GM18868 (cell line): ENCODE measurements around the gene PNKP.

ENCODE experiments used
- ATAC-seq: cut with Tn5 transposase; IDR thresholded peaks from one replicate; pipeline ENCODE4 v1.9.1; 2021; ENCODE audit warnings: mild to moderate bottlenecking, moderate library complexity; ENCODE audit not compliant: unreplicated experiment

The PNKP gene

DNA sequence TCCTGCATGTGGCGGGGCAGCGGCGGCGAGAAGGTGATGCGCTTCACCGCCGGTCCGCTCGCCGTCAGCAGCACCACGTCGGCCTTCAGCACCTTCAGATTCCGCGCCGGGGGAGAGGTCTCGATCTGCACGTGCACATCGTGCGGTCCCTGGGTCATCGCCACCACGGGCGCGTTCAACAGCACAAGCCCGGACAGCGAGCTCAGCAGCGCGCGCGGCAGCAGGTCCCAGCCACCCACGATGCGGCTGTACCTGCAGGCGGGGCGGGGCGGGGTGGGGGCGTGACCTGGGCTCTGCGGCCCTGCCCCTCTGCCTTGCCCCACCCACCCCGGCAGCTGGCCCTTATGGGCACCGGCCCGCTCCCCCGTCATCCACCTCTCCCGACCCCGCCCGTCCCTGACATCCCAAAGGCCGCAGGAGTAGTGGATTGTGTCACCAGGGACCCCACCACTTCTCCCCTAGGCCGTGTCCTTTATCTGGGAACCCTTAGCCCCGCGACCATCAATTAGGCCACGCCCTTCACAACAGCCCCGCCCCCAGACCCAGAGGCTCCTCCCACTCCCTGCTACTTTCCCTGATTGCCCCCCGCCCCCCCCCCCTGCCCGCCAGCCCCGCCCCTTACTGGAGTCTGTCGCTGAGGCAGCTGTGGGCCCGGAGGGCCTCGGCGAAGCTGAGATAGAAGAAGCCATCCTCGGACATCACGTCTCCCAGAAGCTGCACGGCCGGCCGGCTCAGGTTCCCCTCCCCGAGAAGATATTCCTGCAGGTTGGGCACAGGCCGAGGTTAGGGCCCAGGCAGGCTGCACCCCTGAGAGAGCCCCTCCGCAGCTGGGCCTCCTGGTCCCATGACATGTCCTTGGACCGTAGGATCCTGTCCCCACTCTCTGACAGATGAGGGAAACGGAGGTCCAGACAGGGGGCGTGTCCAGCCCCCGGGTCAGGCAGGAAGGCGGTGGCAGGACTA is 23.3 kb upstream of the PNKP start:
- ATAC-seq: no peak

DNA sequence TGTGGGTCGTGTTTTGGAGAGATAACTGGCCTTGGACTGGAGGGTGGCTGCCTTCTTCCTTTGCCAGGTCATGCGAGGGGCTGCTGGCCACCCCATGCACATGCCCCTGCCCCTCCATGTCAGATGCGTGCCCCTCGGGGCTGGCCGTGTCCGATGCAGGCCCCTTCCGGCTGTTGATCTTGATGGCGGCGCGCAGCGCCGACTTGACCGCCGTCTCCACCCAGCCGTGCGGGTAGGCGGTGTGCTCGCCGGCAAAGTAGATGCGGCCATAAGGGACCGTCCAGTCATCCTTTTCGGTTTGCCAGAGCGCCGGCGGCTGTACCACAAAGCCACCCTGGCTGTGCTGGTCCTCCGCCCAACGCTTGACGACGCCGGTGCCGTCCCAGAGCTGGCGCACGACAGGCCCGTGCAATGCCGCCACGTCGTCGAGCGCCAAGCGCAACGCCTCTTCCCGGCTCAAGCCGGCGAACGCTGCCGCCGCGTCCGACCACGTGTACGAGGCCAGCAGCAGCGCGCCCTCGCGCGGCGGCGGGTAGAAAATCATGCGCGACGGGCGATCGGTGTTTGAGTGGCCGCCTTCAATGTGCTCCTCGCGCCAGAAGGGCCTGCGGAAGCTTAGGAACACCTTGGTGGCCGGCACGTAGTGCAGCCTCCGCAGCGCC is 22.4 kb upstream of the PNKP start:
- no peak for ATAC-seq

DNA sequence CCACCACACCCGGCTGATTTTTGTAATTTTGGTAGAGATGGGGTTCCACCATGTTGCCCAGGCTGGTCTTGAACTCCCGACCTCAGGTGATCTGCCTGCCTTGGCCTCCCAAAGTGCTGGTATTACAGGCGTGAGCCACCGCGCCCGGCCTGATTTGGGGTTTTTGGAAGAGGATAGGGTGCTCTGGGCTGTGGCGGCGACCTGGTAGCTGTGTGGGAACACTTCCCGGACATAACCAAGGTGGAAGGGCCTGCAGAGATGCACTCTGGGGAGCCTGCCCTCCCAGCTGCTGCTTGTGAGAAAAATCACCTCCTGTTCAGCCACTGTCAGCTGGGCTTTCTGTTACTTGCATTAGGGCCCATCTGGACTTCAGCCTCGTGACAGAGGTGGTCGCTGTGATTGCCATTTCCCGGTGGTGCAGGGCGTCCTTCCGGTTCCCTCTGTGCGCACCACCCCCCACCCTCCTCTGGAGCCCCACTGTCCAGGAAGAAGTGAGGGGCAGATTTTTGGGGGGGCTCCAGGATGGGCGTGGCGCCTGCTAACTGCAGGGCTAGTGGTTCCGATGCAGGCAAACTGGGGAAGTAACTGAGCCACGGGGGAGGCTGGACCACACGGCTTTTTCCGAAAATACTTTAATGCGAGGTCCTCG is 21.8 kb upstream of the PNKP start:
- no peak for ATAC-seq

DNA sequence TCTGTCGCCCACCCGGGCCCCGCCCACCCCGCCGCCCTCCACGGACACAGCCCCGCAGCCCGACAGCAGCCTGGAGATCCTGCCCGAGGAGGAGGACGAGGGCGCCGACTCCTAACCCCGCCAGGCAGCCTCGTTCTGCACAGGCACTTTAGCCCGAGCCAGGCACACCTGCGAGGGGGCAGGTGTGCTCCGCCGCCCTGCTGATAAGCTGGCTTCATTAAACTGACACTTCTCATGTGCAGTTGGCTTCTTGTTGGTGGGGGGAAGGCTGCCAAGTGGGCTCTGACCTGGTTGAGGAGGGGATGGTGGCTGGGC is 21.1 kb upstream of the PNKP start:
- no peak for ATAC-seq

DNA sequence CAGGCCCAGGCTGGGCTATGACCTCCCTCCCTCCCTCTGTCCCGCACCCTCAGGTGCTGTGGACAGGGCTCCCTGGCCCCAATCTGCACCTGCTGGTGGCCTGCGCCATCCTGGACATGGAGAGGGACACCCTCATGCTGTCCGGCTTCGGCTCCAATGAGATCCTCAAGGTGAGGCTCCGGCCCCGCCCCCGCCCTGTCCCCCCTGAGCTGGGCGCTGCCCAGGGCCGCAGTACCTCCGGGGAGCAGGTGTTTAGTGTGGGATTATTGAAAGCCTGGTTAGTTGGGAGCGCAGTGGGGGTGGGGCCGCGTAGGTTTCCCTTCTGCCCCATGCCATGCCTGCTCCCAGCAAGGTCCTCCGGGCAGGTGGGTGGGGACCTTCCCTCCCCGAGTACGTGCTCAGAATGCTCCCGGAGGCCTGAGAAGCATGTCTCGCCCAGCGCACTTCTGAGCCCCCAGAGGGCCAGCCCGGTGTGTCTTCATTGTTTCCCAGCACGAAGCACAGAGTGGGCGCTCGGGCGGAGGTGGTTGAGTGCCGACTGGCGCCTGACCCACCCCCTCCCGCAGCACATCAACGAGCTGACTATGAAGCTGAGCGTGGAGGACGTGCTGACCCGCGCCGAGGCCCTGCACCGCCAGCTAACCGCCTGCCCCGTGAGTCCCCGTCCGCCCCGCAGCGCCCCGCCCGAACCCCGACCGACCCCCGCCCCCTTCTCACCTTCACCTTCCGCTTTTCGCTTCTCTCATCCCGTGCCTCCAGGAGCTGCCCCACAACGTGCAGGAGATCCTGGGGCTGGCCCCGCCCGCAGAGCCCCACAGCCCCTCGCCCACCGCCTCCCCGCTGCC is 20.5 kb upstream of the PNKP start:
- ATAC-seq: no peak

DNA sequence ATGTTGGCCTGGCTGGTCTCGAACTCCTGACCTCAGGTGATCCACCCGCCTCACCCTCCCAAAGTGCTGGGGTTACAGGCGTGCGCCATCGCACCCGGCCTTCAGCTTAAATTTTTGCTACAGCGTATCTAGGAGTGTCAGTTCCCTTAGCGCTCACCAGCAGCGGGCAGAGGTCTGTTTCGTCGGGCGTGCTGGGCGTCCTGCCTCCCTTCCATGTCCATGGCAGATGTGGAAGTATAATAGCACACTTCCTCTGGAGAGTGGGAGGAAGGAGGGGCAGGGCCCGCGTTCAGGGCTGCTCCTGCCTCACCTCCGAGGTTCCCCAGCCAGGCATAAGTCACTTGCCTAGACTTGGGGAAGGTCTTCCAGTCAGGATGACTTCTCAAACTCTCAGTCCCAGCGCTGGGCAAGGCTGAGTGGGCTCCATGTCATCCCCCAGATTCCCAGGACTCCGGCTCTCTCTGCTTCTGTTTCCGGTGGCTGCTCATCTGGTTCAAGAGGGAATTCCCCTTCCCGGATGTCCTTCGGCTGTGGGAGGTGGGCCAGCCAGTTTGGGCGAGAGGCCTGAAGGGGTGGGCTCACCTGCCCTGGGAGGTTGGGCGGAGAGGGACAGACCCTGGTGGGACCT is 19.8 kb upstream of the PNKP start:
- ATAC-seq: no peak

DNA sequence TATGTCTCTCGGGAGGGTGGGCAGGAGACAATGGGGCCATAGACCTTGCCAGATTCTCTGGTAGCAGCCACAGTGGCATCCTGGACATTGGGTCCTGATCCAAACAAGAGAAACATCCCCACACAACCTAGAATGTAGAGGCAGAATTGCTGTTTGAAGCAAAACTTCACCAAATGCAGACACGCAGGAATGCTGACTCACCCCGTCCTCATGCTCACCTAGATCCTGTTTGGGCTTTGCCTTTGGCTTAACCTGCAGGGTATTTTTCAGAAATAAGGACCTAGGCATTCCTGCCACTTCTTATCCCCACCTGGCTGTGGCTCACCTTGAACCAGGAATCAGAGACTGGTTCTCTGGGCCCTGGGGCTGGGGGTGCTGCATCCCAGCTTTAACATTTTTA is 17.4 kb upstream of the PNKP start:
- no peak for ATAC-seq

DNA sequence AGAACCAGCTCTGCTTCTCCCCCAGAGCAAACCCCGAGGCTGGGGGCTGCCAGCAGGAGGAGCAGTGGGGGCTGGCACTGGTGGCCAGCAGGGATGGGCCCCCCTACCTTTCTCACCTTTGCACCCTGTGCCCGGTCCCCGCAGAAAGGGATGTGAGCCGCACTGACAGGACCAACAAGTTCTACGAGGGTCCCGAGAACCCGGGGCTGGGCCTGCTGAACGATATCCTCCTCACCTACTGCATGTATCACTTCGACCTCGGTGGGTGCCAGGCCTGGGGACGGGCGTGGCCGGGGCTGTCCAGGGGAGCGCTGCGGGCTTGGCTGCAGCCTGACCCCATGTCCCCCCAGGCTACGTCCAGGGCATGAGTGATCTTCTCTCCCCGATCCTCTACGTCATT is 16.7 kb upstream of the PNKP start:
- ATAC-seq: no peak

DNA sequence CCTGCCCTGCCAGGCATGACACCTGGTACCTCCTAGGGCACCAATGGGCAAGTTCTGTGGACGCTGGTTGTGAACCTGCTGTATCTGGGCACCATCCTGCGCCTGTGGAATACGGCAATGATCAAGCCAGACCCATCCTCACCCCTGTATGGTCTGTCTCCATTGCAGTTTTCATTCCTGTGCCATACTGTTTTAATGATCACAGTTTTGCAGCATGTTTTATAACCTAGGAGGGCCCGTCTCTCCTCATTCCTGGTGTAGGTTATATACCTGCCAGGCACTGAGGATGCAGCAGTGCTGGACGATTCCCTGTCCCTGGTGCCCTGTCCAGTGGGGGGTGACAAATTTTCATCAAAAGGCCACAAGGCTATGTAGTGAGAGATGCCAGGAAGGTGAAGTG is 15.7 kb upstream of the PNKP start:
- ATAC-seq: no peak

DNA sequence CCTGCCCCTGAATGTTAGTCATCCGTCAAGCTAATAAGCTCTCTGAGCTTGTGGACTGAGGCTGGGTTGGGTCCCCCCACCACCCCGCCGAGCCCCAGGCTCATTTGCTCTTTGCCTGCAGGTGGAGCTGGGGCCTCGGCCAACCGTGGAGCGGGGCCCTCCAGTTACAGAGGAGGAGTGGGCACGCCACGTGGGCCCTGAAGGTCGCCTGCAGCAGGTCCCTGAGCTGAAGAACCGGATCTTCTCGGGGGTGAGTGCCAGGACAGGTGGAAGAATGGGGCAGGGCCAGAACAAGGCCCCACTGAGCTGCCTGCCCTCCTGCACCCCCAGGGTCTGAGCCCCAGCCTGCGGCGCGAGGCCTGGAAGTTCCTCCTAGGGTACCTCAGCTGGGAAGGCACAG is 15.3 kb upstream of the PNKP start:
- no peak for ATAC-seq

DNA sequence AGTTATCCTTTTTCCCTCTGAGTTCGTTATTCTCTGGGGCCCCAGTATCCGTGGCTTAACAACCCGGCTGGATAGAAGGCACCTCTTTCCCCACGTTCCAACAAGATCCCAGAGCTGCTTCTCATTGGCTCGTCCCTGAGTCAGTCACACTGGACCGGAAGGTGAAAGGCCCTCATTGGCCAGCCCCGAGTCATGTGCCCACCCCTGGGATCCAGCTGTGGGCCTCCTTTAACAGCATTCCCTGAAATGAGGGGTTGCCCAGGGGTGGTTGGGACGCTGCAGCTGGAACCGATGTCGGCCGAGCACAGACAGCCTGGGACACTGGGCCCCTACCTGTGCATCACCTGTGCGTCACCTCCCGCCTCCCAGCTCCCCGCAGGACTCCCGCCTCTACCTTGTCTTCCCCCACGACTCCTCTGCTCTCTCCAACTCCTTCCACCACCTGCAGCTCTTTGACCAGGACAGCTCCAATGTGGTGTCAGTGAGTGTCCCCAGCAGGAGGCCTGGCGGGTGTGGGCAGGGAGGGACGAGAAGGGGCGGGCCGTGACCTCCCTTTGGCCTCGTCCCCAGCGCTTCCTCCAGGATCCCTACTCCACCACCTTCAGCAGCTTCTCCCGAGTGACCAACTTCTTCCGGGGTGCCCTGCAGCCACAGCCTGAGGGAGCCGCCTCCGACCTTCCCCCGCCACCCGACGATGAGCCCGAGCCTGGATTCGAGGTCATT is 14.5 kb upstream of the PNKP start:
- no peak for ATAC-seq

DNA sequence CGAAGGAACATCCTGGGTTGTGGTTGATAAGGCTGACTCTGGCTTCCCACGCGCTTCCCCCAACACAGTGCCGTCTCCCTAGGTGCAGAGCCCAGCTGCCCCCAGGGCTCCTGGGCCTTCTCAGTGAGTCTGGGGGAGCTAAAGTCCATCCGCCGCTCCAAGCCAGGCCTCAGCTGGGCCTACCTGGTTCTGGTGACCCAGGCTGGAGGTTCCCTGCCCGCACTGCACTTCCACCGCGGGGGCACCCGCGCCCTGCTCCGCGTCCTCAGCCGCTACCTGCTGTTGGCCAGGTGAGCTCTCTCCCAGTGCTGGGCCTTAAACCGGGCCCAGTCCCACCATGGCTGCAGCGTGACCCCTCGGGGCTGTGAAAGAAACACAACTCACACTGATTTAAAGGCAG is 13.8 kb upstream of the PNKP start:
- no peak for ATAC-seq

DNA sequence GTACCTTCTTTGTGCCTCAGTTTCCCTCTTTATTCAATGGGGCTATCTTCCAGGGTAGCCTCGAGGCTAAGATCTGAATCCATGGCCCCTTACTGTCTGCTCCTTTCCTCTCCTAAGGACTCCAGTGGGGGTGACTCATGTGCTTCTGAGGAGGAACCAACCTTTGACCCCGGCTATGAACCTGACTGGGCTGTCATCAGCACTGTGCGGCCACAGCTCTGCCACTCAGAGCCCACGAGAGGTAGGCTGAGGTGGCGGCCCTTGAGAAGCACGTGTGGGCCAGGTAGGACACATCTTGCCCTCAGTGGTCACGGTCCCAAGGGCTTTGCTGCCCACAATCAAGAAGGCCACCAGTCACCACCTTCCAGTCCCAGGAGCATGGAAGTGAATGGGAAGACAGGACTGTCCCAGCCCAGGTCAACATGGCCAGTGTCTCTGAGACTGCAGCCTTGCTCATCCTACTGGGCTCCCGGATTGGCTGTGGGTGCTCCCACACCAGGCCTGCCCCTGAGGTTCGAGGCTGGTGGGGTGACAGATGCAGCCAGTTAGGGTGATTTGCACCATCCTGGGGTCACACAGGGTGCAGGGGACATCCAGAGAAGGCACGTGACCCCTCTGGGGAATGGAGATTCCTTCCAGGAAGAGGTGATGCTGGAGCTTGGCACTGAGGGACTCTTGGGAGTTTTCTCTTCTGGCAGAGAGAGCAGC is 12.9 kb upstream of the PNKP start:
- ATAC-seq: no peak

DNA sequence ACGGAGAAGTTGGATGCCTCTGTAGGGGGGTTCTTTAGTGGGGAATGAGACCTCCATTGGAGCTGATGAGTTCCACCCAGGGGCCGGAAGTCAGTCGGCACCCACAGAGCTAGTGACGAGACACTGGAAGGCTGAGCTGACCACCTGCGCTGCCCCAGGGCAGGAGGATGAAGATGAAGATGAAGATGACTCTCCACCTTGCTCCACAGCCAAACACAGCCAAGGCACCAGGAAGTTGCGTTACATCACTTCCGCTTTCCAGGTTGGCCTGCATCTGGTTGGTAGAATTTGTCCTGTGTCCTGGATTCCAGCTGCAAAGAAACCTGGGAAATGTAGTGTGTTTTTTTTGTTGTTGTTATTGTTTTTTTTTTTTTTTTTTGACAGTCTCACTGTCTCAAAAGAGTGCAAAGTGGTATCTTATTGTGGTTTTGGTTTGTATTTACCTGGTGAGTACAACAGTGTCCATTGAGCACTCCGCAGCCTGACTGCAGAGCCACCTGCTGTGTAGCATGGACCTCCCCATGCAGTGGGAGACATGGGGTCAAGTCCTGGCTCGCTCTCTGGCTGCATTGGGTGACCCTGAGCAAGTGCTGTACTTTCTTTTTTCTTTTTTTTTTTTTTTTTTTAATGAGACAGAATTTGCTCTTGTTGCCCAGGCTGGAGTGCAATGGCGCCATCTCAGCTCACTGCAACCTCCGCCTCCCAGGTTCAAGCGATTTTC is 12.0 kb upstream of the PNKP start:
- ATAC-seq: no peak

DNA sequence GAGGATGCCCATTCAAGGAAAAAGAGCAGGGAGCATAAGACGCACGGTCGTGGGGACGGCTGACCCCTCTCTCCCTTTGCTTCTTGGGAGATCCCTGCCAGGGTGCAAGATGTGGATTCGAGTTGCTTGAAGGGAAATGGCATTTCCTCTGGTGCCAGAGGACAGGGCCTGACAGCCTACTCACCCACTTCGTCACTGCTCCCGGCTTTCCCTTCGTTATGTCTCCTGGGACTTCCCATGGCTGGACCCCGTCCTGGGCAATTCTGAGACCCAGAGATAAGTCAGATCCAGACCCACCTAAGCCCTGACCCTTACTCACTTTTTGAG is 11.3 kb upstream of the PNKP start:
- no peak for ATAC-seq

DNA sequence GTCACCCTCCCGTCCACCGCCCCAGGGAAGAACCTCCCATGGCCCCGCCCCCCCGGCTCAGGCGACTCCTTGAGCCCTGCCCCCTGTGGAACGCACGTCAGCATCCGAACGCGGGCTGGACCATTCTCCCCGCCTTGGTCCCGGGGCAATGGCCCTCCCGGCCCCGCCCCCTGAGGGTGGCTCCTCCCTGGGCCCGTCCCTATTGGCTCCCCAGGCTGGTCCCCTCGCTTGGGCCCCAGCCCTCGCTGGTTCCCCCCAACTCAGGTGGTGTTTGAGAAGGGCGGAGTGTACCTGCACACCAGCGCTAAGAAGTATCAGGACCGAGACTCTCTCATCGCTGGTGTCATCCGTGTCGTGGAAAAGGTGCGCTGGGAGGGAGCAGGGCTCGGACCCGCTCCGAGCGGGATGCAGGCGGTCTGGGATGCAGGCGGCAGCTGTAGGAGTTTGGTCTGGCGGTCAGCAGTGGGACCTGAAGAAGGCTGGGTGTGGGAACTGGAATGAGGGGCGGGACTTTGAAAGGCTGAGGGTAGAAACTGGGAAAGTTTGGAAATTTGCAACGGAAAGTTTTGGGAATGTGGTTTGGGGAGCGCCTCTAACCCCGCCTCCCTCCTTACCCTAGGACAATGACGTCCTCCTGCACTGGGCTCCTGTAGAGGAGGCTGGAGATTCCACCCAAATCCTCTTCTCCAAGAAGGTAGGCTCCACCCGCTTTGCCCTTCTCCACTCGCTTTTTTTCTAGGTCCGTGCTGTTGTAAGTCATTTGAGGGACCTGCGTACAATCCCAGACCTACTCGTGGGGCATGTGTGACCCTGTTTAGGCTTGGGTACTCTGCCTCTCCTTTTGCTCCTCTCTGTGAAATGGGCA is 10.7 kb upstream of the PNKP start:
- ATAC-seq: peak; percentile 54

DNA sequence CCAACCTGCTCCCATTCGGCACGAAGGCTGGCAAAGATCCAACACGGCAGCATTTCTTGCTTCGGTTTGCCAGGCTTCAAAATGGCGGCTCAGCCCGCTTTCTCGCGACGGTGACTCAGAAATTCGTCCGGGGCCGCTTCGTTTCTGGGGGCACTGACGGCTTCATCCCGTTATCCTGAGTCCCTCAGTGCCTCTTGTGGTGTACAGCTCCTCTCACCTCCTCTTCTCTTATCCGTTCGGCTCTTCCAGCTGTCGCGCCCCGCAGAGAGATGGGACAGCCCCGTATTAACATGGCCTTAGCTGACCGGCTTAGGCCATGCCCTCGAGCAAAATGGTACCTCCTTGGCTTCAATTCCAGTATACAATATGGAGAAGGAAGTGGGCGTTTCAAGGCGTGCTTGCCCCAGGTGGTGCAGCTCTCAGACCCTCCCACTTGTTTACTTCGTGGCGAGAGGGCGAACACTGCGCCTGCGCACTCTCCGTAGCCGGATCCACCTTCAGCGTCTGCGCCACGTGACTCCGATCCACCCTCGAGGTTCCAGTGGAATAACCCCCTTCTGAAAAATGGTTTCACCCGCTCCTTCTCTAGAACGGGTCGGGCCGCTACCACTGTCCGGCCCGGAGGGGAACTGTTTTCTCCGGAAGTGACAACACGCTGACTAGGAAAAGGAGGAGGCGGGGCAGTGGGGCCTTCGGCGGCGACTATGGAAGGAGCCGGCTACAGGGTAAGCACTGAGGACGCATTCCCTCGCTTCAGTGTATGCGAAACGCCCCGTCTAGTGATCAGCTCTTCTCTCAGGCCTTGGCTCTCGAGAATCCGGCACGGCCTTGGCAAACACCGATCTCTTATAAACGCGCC is 9.9 kb upstream of the PNKP start, which contains the start of the genes AKT1S1 and TBC1D17:
TSS of gene AKT1S1 (minus strand) at position 336 of the 859 bp plus-strand sequence. CDS start 4,060 bp downstream, outside the sequence.
TSS of gene TBC1D17 (plus strand) at position 683 of the 859 bp plus-strand sequence. CDS start at position 705, 22 bp downstream.
- peak; percentile 53 for ATAC-seq
